Muscle layer of colon (tissue), 2 donors: ENCODE data around the gene CCDC78.

Experiments used
- H3K27ac ChIP-seq: one replicate; pipeline ENCODE4 v1.7.0; 2013; ENCODE audit warnings: low read depth, mild to moderate bottlenecking, low read length, moderate library complexity
- H3K27me3 ChIP-seq, 2 donors: one replicate each; pipeline ENCODE4 v1.7.0; 2013; ENCODE audit warnings: low read length in 2 of 2, mild to moderate bottlenecking in 2 of 2; ENCODE audit not compliant: insufficient read depth in 2 of 2, control insufficient read depth in 1 of 2
- H3K36me3 ChIP-seq: one replicate; pipeline ENCODE4 v1.7.0; 2013; ENCODE audit warnings: mild to moderate bottlenecking, low read length; ENCODE audit not compliant: insufficient read depth
- H3K4me1 ChIP-seq: one replicate; pipeline ENCODE4 v1.7.0; 2013; ENCODE audit warnings: mild to moderate bottlenecking, low read length; ENCODE audit not compliant: insufficient read depth
- H3K4me3 ChIP-seq, 2 donors: one replicate each; pipeline ENCODE4 v1.7.0; 2013; ENCODE audit warnings: low read length in 2 of 2, low read depth in 1 of 2, mild to moderate bottlenecking in 1 of 2, moderate library complexity in 1 of 2
- H3K9ac ChIP-seq: one replicate; pipeline ENCODE4 v1.7.0; 2013; ENCODE audit warnings: low read length
- H3K9me3 ChIP-seq: one replicate; pipeline ENCODE4 v1.7.0; 2013; ENCODE audit warnings: mild to moderate bottlenecking, low read length
- donor health status: abdominal sarcoma.
- donor health status: Adenocarcinoma of cecum.

The CCDC78 gene

DNA sequence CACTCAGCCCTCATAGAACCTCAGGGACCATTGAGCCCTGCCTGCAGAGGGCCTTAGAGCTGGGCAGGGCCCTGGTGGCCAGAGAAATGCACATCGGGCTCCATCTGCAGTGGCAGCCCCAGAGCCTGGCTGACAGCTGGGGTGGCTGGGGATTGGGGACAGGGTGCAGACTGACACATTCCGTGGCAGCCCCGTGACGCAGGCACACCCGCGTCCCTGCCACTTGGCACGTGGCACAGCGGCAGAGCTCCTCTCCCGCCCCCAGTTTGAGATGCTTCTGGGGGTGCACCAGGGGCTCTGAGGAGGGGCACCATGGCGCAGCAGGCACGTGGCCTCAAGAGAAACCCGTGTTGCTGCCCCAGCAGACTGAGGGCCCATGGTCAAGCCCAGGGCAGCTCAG is 22.8 kb downstream of the CCDC78 start:
- Histone ChIP-seq H3K9ac (no peak overlapping the region), H3K27ac (no peak overlapping the region), H3K36me3 (no peaks in the 10 kb centered on the region), H3K9me3 (no peaks in the 10 kb centered on the region), H3K27me3 (peaks cover 28 to 85% of the 10 kb centered on the region in 2 donors), H3K4me1 (no peaks in the 10 kb centered on the region), H3K4me3 (no peak overlapping the region)

DNA sequence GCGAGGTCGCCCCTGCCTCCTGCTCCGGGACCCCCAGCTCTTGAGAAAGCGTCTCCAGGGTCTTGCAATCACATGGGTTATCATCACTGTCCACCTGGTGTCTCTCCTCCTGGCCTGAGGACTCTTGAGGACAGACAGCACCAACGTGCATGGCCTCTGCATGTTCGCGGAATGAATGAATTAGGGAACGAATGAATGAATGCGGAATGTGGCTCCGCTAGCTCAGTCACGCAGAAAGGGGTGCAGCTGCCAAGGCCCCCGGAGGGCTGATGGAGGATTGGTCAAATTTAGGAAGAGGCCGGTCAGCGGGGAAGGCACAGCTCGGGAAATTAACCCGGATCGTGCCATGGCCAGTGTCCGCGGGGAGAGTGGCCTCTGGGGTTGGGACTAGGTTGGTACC is 23.9 kb downstream of the CCDC78 start:
- no peaks in the 10 kb centered on the region for H3K36me3 ChIP-seq
- no peaks in the 10 kb centered on the region for H3K9me3 ChIP-seq
- H3K27ac ChIP-seq = no peak overlapping the region
- H3K9ac ChIP-seq = no peak overlapping the region
- no peak overlapping the region for H3K4me3 ChIP-seq
- no peaks in the 10 kb centered on the region for H3K4me1 ChIP-seq
- H3K27me3 ChIP-seq = peaks cover 17 to 74% of the 10 kb centered on the region in 2 donors

DNA sequence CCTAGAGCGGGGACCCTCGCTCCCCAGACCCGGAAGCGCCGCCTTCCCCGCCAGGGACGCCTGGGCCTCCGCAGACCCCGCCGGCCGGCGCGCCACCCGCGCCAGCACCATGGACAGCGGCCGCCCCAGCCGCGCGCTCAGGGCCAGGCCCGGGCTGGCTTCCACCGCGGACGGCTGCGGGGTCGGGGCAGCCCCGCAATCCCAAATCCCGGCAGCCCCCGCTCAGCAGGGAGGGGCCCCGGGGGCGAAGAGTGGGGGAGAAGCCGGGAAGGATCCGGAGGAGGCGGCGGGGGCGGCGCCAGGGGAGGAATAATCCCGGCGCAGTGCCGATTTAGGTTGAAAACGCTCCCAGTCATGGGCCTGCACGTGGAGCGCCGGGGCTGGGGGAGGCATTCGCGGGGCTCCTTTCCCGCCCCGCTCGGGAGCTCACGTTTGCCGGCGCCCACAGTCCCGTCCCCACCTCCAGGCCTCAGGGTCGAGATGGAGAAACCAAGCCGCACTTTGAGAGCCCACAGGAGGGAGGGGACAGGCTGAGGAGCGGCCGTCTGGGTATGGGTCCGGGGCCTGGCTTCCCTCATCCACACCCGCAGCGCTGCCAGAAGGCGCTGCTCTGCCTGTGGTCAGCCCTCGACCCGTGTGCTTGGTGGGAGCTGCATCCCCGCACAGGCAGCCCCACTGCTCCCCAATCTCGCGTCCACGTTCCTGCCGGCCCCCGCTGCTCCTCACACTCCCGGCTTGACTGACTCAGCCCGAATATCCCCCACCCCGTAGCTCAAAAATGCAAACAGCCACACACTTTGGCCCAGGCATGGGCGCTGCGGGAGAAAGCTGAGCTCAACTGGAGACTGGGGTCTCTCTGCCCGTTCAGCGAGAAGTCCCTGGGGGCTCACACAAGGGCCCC is 25.3 kb downstream of the CCDC78 start:
- H3K4me3 ChIP-seq = no peak overlapping the region
- H3K9me3 ChIP-seq = no peaks in the 10 kb centered on the region
- H3K4me1 ChIP-seq = no peaks in the 10 kb centered on the region
- H3K27ac ChIP-seq = no peak overlapping the region
- H3K27me3 ChIP-seq = peaks cover 13 to 65% of the 10 kb centered on the region in 2 donors
- H3K9ac ChIP-seq = no peak overlapping the region
- H3K36me3 ChIP-seq = no peaks in the 10 kb centered on the region

DNA sequence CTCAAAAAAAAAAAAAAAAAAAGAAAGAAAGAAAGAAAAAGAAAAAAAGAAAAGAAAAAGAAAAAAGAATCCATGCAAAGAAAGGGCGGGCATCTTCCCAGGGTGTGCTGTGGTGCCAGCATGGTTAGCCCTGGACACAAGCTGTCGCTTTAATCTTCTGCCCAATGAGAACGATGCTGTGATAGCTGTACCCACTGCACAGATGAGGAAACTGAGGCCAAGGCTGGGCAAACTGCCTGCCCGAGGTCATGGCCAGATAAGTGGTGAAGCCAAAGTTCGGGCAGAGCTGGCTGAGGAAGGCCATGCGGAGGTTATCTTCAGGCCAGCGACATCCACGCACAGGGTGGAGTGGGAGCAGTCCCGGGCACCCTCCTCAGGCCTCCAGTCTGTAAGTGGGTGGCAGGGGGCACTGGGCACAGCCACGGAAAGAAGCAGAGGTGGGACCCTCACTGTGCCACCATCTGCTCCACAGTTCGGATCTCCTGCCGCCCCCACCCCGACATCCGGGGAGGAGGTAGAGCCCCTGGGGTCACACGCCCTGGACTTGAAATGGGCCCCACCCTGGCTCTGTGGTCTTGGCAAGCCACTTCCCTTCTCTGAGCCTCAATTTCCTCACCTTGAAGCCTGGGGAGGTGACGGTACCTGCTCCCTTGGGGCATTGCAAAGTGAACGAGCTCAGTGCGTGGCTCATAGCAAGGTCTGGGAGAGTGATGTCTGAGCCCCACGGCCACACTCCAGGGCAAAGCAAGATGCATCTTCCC is 27.2 kb downstream of the CCDC78 start:
- H3K27me3 ChIP-seq = peaks cover 10 to 71% of the 10 kb centered on the region in 2 donors
- no peak overlapping the region for H3K4me3 ChIP-seq
- H3K9ac ChIP-seq = no peak overlapping the region
- no peaks in the 10 kb centered on the region for H3K9me3 ChIP-seq
- no peak overlapping the region for H3K27ac ChIP-seq
- no peaks in the 10 kb centered on the region for H3K36me3 ChIP-seq
- H3K4me1 ChIP-seq = no peaks in the 10 kb centered on the region

DNA sequence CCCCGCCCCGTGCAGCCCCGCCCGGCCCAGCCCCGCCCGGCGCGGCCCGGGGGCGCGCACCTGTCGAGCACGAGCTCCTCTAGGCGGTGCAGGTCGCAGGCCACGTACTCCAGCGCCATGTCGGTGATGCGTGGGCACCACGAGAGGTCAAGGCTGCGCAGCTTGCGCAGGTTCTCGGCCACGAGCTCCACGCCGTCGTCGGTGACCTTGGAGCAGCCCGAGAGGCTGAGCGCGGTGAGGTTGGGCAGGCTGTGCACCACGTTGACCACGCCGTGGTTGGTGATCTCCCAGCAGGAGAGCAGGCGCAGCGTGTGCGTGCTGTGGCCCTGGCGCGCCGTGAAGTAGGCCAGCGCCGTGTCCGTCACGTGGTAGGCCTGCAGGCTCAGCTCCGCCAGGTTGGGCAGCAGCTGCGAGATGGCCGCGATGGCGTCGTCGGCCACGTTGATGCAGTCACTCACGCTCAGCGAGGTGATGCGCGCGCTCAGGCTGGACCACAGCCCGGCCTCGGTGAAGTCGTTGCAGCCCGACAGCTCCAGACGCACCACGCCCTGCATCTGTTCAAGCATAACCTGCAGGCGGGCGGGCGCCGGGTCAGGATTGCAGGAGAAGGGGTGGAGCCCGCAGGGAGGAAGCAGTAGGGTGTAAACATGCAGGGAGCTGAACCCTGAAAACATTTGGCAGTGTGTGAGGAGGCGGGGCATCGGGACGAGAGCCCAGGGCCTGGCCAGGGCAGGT is 30.7 kb downstream of the CCDC78 start:
- H3K27me3 ChIP-seq = peaks cover 0 to 52% of the 10 kb centered on the region in 2 donors
- H3K36me3 ChIP-seq = no peaks in the 10 kb centered on the region
- no peak overlapping the region for H3K9ac ChIP-seq
- H3K9me3 ChIP-seq = no peaks in the 10 kb centered on the region
- H3K4me1 ChIP-seq = no peaks in the 10 kb centered on the region
- H3K4me3 ChIP-seq = no peak overlapping the region
- H3K27ac ChIP-seq = no peak overlapping the region

DNA sequence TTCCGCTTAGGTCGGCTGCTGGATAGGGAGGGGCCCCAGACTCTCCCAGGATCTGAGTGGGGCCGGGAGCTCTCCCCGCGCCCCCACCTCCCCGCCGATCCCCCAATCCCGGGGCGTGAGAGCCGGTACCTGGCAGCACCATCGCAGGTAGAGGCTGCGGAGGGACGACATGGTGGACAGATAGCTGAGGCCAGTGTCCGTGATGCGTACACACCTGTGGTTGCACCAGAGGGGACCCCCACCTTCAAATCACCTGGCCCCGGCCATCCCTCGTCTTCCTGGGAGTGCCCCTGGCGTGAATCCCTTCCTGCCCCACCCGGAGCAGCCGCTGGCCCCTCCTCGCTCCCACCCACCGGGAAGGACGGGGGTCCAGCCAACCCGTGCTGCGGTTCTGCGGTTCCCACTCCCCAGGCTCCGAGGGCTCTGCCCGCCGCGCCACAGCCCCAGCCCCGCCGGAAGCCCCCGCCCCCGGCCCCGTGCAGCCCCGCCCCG is 31.3 kb downstream of the CCDC78 start:
- Histone ChIP-seq H3K4me3 (no peak overlapping the region), H3K36me3 (no peaks in the 10 kb centered on the region), H3K27me3 (peaks cover 0 to 46% of the 10 kb centered on the region in 2 donors), H3K9ac (no peak overlapping the region), H3K9me3 (no peaks in the 10 kb centered on the region), H3K4me1 (no peaks in the 10 kb centered on the region), H3K27ac (no peak overlapping the region)

DNA sequence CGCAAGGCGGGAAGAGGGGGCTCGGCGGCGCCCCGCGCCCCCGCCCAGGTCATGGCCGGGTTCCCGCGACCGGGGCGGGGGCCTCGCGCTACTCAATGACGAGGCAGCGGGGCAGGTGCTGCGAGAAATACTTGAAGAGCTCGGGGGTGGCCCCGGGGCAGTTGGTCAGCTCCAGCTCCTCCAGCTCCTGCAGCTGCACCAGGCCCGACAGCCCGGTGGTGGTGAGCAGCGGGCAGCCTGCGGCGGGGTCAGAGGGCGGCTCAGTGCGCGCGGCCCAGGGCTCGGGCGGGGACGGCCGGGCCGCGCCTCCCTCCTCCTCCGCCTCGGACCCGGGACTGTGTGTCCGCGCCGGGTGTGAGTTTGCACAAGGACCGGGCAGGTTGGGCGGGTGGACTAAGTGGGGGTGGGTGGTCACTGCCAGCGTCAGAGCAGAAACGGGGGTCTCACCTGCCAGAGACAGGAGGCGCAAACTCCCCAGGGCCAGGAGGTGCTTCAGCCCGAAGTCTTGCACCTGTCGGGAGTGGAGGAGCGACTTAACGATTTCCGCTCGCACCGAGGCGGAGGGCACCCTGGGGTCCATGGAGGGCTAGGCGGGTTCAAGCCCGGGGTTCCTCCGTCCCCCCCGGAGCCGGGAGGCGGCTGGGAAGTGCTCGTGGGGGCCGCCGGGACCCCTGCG is 31.9 kb downstream of the CCDC78 start:
- no peaks in the 10 kb centered on the region for H3K9me3 ChIP-seq
- no peaks in the 10 kb centered on the region for H3K36me3 ChIP-seq
- H3K4me1 ChIP-seq = peaks cover 6% of the 10 kb centered on the region
- no peak overlapping the region for H3K27ac ChIP-seq
- H3K27me3 ChIP-seq = peaks cover 0 to 40% of the 10 kb centered on the region in 2 donors
- no peak overlapping the region for H3K9ac ChIP-seq
- H3K4me3 ChIP-seq = no peak overlapping the region

DNA sequence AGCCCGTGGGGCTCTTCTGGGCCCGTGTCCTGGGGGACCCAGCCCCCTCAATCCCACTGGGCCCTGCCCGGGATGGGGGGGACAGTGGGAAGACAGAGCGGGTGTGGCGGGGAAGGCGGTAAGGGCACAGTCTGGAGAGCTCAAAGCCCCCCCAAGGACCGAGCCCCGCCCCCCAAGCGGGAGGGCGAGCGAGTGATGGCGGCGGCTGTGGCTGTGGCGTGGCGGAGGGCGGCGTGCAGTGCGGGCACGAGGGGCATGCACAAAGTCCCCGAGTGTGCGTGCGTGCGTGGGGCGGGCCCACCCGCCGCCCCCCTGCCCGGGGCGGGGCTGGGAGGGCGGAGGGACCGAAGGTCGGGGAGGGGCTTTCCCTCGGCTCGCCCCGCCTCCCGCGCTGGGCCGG is 32.5 kb downstream of the CCDC78 start:
- Histone ChIP-seq H3K27ac (no peak overlapping the region), H3K9ac (no peak overlapping the region), H3K4me1 (peaks cover 11% of the 10 kb centered on the region), H3K27me3 (peaks cover 0 to 37% of the 10 kb centered on the region in 2 donors), H3K4me3 (no peak overlapping the region), H3K9me3 (no peaks in the 10 kb centered on the region), H3K36me3 (no peaks in the 10 kb centered on the region)

DNA sequence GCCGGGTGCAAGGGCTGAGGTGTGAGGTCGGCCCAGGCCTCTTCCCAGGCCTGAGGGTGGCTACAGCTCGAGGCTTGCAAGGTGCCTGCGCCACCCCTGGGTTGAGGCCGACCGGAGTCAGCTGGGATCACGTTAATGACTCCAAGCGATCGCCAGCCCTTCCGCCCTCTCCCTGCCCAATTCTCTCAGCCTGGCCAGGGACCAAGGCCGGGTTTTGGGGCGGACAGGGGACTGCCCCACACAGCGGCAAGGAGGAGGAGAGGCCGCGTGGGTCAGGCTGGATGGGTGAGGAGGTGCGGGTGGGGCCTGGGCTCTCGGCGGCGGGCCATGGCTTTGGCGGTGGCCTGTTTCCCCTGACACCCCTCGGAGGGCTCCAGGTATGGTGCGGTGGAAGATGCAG is 32.9 kb downstream of the CCDC78 start:
- no peak overlapping the region for H3K9ac ChIP-seq

DNA sequence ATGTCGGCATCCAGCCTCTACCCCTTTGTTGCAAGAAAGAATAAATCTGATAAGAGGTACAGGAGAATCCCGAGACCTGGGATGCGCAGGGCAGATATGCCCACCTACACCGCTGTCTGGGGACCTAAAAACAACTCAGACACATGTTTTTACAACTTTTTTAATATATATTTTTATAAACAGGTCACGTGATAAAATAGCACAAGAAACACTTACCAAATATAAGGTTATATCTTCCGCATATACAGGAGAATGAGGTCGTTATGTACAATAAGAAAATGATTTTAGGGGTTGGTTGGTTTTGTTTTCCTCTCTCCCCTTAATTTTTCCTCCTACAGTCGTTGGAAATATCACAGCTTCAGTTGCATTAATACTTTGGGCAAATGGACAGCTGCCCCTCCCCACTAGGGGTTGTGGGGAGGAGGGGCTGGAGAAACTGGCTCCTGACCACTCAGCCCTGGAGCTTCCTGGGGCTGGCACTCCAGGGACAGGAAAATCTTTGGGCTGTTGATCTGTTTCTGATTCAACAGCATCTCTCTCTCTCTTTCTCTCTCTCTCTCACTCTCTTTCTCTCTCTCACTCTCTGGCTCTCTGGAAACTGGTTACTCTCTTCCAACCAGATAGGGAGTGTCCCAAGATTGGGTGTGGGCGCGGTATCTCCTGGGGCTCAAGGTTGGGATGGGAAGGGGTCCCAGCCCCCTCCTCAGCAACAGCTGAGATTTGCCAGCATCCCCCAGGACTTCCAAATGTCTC is 33.7 kb downstream of the CCDC78 start:
- Histone ChIP-seq H3K9me3 (no peaks in the 10 kb centered on the region), H3K9ac (no peak overlapping the region), H3K27ac (no peak overlapping the region), H3K36me3 (no peaks in the 10 kb centered on the region), H3K4me1 (peaks cover 11% of the 10 kb centered on the region), H3K4me3 (no peak overlapping the region), H3K27me3 (peaks cover 0 to 37% of the 10 kb centered on the region in 2 donors)

More for the DNA sequence above, 32.9 kb downstream of the CCDC78 start:
- H3K4me1 ChIP-seq = peaks cover 11% of the 10 kb centered on the region
- no peak overlapping the region for H3K4me3 ChIP-seq
- H3K27ac ChIP-seq = no peak overlapping the region
- H3K36me3 ChIP-seq = no peaks in the 10 kb centered on the region
- no peaks in the 10 kb centered on the region for H3K9me3 ChIP-seq
- peaks cover 0 to 37% of the 10 kb centered on the region in 2 donors for H3K27me3 ChIP-seq
